ENCODE measurements around the gene CABYR.
A peak's percentile ranks its signal among the peaks of the same experiment; 100 is the strongest.

The CABYR gene

GRCh38 chr18:24138789-24139616, at the start of gene CABYR:
Gene CABYR (plus strand): TSS chr18:24139062. CDS start chr18:24143115, 4,053 bp downstream.
- peak; percentile 92 for DNase-seq (ENCODE audit: low read depth)

GRCh38 chr18:24089076-24089475, 49.8 kb upstream of the CABYR start:
- no peak for DNase-seq (ENCODE audit: low read depth)

GRCh38 chr18:24089515-24090337, 49.1 kb upstream of the CABYR start:
- DNase-seq (ENCODE audit: low read depth), result no peak

- no peak for DNase-seq (ENCODE audit: low read depth)
These were observed 48.0 kb upstream of the CABYR start for GRCh38 chr18:24090876-24091275.

GRCh38 chr18:24094561-24094960, 44.3 kb upstream of the CABYR start:
- peak; percentile 43 for DNase-seq (ENCODE audit: low read depth)

GRCh38 chr18:24095976-24096375, 42.9 kb upstream of the CABYR start:
- no peak for DNase-seq (ENCODE audit: low read depth)

GRCh38 chr18:24103320-24104021, 35.4 kb upstream of the CABYR start:
- no peak for DNase-seq (ENCODE audit: low read depth)

GRCh38 chr18:24104486-24104885, 34.4 kb upstream of the CABYR start:
- no peak for DNase-seq (ENCODE audit: low read depth)

GRCh38 chr18:24108641-24109040, 30.2 kb upstream of the CABYR start:
- DNase-seq (ENCODE audit: low read depth), result no peak

GRCh38 chr18:24111936-24112335, 26.9 kb upstream of the CABYR start:
- DNase-seq (ENCODE audit: low read depth), result no peak

GRCh38 chr18:24112464-24112863, 26.4 kb upstream of the CABYR start:
- DNase-seq (ENCODE audit: low read depth), result no peak

GRCh38 chr18:24112874-24113615, 25.8 kb upstream of the CABYR start:
- peak; percentile 60 for DNase-seq (ENCODE audit: low read depth)

GRCh38 chr18:24114924-24115549, 23.8 kb upstream of the CABYR start:
- no peak for DNase-seq (ENCODE audit: low read depth)

- DNase-seq (ENCODE audit: low read depth), result no peak
These were observed 23.2 kb upstream of the CABYR start for GRCh38 chr18:24115628-24116027.

GRCh38 chr18:24118750-24119577, 19.9 kb upstream of the CABYR start:
- DNase-seq (ENCODE audit: low read depth), result peak; percentile 65

- no peak for DNase-seq (ENCODE audit: low read depth)
These were observed 18.2 kb upstream of the CABYR start for GRCh38 chr18:24120676-24121075.

GRCh38 chr18:24121625-24122024, 17.2 kb upstream of the CABYR start:
- DNase-seq (ENCODE audit: low read depth), result no peak

GRCh38 chr18:24126155-24126961, 12.5 kb upstream of the CABYR start:
- DNase-seq (ENCODE audit: low read depth), result no peak

GRCh38 chr18:24127735-24128134, 11.1 kb upstream of the CABYR start:
- DNase-seq (ENCODE audit: low read depth), result no peak

GRCh38 chr18:24128700-24129099, 10.2 kb upstream of the CABYR start:
- peak; percentile 50 for DNase-seq (ENCODE audit: low read depth)

All from iris pigment epithelial cell (primary cell).